Measurements from ENCODE around the gene HES2.

GRCh38 chr1:6448749-6449631 is 29.3 kb upstream of the HES2 start:
- no peak for TF ChIP-seq CTCF (IDR thresholded peaks at IDR 0.05)
- no peak for TF ChIP-seq POLR2A (IDR thresholded peaks at IDR 0.05)
